ENCODE results near the gene FOXO1.
"Not testable (repeated sequence)": the region's sequence is repeated elsewhere in the genome, so short reads cannot be mapped to it uniquely, and the experiment has no call there.

FOXO1 gene

DNA sequence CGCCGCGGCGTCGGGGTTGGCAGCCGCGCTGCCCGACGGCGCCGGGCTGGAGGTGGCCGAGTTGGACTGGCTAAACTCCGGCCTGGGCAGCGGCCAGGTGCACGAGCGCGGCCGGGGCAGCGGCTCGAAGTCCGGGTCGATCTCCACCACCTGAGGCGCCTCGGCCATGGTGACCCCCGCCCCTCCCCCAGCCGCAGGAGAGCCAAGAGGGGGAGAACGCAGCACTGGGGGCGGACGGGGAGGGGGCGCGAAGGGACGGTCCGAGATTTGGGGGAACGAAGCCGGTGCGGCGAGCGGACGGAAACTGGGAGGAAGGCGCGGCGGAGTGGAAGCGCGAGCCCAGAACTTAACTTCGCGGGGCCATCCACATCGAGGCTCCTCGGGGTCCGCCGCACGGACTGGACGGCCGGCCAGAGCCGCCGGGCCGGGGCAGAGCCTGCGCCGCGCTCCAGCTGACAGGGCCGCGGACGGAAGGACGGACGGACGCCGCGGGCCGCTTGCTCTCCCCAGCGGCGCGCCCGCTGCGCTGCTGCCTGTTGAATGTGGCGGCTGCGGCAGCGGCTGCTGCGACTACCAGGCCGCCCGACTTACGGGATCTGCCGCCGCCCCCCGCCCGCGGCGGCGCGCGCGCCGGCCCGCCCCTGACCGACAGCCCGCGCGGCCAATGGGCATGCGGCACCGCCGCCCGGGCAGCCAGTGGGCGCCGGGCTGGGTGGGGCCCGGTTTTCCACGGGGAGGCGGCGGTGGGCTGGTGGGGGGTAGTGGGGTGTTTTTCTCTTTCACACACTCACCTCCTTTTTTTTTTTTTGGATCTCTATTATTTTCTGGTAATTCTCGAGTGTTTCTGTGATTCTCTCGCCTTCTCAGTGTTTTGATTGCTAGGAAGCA lies at the start of gene FOXO1:
TSS of gene FOXO1 (minus strand) at position 597 of the 888 bp plus-strand sequence. CDS start at position 168, 429 bp downstream.
- DNase-seq = peak; percentile 92

DNA sequence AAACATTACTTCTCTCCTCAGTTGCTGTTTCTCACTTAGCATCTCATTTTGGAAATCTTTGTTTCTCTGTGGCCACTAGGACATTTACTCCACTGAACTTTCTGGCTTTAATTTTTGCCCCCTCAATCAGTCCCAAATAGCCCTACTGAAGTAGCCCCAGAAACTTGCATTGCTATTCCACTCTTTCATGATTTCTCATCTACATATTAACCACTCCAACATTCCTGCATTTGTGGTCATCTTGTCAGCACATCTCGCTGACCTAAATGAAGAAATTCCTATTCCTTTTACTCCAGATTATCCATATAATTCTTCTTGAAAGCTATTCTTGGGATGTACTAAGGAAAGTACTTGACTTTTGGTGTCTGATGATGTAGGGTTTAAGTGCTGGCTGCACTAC lies 48.0 kb upstream of the FOXO1 start:
- DNase-seq = not testable (repeated sequence)

DNA sequence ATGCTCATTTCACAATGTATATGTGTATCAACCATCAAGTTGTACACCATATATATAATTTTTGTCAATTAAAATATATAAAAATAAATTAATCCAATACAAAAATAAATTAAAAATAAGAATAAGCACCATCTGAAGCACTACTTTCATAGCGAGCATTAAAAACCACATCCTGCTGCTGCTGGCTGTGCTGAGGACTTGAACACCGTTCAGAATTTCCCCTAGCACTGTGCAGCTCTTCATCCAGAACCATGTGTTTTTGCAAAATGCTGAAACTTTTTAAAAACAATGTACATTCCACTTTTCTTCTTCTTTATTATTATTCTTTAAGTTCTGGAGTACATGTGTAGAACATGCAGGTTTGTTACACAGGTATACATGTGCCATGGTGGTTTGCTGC lies 40.0 kb upstream of the FOXO1 start:
- no peak for DNase-seq

DNA sequence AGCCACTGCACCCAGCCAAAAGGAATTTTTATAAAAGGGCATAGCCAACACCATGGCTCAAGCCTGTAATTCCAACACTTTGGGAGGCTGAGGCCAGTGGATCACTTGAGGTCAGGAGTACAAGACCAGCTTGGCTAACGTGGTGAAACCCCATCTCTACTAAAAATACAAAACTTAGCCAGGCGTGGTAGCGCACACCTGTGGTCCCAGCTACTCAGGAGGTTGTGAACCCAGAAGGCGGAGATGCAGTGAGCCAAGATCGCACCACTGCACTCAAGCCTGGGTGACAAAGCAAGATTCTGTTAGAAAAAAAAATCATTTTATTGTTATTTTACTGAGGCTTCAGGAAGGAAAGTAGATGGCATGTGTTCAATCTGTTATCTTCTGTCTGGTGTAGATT lies 31.3 kb upstream of the FOXO1 start:
- DNase-seq = no peak

DNA sequence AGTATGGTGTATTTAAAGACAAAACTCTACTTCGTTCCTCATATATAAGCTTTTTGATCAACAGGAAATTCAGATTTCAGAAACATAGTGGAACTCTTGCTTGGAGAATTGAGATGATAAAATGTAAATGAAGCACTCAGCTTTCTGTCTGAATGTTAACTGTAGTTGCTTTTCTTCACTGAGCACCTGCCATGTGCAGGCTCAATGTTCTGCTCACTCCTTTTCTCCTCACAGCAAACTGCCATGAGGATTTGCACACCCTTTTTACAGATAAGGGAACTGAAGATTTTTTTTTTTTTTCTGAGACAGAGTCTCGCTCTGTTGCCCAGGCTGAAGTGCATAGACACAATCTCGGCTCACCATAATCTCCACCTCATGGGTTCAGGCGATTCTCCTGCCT lies 28.0 kb upstream of the FOXO1 start:
- DNase-seq = no peak

DNA sequence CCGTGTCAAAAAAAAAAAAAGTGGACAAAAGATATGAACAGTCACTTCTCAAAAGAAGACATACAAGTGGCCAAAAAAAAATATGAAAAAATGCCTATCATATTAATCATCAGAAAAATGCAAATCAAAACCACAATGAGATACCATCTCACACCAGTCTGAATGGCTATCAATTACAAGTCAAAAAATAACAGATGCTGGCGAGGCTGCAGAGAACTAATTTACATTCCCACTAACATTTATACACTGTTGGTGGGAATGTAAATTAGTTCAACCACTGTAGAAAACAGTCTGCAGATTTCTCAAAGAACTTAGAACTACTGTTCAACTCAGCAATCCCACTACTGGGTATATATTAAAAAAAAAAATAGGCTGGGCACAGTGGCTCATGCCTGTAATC lies 26.5 kb upstream of the FOXO1 start:
- DNase-seq = no peak

DNA sequence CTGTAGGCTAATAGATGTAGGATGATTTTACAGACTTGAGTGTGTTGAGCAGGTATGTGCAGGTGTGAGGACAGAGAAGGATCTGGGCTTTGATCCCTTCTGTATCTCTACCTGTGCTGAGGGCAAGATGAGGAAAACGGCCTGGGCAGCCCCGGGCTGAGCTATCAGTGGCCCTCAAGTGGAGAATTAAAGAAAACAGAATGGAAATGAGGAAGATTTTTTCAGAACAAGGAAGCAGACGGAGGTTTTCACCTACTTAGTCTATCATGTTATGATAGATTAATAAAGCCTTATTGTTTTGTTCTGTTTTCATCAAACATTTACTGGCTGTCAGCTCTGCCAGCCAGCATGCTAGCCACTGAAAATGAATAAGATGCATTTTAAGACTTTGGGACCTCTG lies 22.3 kb upstream of the FOXO1 start:
- DNase-seq = no peak

DNA sequence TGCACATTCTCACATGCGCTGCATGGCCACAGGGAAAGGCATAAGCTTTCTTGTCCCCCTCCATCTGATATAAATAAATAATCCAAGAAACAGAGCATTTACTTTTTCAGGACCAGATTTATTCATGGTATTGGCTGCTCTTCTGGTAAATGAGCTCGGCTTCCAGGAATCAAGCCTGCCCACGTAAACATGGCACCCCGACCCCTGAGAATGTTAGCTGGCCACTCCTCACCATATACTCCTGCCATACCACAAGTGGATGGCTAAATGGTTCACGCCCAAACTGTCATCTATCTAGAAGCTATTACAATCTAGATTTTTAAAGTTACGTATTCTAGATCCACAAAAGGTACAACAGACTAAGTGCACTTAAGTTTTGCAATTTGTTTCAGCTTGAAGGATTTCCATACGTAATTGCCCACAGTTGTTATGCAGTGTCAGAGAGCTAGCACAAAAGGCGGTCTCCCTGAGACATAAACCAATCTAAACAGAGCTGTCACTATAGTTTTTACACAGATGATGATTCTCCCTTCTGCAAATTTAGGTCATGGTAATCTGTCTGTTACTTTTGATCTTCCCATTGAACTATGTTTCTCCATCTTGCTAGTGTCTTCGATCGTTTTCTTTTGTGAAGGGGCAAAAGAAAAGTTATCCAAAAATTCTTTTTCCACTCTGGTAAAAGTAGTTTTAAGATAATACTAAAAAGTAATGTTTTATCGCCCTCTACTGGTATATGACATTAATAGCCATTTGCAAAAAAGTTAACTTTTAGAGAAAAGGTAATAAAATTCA lies 16.2 kb upstream of the FOXO1 start:
- peak; percentile 53 for DNase-seq

DNA sequence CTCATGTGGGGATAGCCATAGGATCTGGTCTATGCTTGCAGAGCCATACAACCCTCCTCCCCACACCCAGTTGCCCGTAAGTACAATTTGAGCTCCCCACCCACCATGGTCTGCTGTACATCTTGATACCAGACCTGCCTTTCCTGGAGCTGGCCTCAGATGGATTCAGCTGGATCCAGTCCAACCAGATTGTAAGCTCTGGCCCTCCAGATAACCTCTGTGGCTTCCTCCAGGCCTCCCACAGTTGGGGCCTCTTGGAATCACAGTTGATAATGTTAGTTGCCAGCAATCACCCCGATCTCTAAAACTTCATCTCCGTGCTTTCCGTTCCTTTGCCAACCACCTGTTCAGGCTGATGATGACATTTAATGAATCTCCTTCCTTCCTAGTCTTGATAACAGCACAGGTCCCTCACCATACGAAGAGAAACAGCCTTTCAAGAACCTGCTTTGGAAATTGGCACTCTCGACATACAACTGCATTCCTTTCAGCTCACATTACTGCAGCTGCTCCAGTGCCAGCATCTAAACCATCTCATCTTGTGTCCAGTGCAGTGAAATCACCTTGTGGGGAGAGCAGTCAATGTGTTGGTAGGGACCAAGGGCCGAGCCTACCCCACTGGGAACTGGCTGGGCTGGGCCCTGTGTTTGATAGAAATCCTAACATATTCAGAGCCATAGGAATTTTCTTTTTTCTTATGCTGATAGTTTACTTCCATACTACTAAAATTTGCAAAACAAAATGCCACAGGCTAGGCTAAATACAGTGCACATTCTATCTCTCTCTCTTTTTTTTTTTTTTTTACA lies 15.1 kb upstream of the FOXO1 start:
- no peak for DNase-seq

DNA sequence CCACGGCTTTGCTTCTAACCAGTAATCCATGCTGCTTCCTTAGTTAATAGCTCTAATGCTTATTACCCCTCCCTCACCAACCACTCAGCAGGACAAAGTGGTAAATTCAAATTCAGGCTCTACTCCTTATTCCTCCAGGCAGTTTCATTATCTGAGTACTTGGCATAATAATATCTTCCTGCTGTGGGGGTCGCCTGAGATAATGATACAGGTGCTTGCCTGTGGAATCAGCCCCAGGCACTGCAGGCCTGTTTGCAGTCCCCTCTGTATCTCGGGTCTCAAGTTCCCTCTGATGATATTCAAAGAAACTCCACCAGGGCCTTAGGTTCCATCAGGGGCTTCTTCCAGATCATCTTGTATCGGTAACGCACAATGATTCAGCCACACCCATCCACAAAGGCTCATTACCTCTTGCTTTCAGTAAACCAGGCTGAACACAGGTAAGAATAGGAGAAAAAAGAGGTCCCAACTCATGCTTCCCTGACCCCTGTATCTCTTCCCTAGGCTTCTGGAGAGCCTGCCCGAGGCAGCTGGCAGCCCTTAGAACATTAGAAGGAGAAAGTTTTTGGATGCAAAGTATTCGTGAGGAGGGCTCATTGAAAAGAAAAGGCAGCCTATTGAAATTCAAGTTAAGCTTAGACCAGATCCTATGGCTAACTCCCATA lies 14.3 kb upstream of the FOXO1 start:
- DNase-seq = no peak

DNA sequence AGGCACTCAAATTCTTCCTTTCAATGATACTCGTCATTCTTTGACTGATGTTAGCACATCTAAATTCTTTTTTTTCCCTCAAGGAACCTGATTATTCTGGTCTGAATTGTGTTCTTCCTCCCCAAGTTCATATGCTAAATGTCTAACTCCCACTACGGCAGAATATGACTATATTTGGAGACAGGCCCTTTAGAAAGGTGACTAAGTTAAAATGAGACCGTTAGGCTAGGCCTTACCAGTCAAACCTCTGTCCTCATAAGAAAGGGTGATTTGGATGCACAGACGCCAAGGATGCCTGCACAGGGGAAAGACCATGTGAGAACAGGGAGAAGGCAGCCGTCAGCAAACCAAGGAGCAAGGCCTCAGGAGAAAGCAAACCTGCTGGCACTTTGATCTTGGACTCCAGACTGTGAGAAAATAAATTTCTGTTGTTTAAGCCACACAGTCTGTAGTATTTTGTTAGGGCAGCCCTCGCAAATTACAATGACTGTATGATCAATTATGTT lies 13.1 kb upstream of the FOXO1 start:
- DNase-seq = no peak

DNA sequence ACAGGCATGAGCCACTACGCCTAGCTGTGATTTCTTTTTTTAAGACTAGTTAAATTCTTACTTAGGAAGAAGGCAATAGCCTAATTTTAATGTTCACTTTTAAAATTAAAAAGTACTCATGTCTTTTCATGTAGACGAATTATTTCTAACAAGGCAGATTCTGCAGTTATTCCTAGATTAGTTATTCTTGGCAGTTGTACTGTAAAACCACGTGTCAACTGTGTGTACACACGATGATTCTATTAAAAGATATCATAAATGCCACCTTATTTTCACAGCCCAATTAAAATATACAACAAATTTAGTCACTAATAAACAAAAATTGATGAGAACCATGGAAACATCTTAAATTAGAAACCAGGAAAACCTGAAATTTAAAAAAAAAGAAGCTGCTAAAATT lies 10.6 kb upstream of the FOXO1 start:
- no peak for DNase-seq

DNA sequence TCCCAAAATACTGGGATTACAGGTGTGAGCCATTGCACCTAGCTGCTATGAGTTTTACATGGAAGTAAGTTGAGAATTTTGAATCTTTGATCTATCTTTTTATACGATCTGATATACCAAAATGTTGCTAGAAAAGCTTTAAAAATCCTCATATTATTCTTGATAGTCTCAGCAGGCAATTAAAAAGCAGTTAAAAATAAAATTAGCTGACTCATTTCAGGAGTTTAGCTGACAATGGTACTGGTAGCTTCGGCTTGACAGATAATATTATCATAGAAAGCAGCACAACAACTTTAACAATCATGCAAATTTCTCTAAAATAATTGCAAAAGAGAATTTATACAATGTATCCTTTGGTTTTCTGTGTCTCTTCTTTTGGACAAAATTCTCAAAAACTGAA lies 9.6 kb upstream of the FOXO1 start:
- no peak for DNase-seq

DNA sequence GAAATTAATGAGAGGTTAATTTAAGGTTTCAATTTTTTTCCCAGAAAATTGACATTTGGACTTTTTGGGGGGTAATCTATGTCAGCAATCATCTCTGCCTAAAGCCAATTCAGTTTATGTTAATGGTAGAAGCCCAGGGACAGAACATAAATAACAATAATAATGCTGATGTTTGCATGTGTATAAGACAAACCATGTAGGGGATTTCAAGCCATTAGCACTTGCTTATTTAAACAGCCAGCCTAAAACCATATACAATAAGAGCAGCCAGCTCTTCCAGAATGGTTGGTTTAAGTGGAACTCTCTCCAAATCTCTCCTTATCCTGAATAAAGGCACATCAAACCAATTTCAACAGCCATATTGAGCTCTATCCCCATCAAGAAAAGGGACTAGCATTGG lies 7.0 kb upstream of the FOXO1 start:
- no peak for DNase-seq

DNA sequence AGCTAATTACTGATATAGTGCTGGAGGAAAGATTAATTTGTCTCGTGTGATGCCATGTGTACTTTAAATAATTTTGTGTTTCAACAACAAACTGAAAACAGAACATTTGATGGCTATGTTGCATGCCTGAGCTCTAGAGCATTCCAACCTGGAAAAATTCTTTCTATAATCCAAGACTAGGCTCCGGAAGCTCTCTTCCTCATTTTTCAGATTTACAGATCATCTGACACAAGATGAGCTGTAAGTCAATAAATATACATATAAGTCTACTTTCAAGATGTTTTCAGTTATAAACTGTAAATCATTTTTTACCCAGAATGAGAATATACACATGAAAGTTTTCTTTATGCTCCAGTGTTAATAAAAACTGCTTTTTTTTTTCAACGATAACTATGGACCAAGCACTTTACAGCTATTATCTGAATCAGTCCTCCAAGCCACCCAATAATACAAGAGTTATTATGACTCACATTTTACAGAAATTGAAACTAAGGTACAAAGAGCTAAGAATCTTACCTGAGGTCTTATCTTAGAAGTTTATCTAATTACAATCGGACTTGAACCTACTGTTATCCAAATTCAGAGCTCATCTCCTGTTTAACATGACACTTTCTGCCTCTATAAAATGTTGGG lies 6.4 kb upstream of the FOXO1 start:
- no peak for DNase-seq

DNA sequence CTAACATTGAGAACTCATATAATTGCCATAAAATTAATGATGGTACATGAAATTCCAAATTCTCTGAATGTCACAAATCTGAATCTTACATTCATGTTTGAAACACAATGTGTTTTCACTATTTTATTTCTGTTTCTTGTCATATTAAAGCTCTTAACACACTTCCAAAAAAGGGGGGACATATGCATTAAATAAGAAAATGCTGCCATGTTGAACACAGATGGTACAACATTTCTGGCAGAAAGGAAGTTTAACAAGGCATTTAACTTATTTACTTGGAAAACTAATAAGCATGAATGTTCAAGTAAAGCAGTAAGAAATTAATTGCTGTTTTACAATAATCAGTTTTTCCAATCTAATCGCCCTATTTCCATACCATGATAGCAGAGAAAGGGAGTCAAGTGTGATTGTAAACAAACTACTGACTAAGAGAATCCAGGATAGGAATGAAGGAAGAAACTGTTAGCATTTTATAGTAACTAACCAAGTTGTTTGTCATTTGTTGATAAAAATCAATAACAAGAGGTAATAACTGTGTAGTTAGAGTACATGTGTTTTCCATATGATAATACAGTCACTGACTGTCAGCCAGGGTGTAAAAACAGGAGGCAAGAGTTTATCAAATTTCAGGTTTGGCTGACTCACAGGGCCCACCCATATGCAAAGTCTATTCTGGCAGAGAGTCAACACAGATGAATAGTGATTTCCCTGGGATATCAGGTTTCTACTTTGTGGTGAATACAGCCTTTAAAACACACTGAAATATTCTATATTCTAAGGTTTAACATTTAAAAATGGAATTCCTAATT lies 5.7 kb upstream of the FOXO1 start:
- peak; percentile 22 for DNase-seq

DNA sequence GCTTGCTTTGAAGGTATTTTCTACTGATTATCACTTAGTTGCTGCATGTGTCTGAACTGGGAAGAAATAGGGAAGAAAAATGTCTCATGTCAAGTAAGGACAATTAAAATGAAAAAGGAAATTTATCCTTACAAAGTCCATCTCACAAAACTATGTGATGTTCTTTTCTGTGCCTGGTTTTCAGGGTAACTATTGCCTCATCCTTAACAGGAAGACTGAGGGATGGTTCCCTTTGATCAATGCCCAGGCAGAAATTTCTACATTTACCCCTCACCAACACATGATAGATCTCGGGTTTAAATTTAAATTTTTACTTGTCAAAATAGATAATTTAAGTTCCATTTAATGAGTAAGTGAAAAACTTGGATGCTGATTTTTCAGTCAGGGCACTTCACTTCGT lies 3.9 kb upstream of the FOXO1 start:
- no peak for DNase-seq

DNA sequence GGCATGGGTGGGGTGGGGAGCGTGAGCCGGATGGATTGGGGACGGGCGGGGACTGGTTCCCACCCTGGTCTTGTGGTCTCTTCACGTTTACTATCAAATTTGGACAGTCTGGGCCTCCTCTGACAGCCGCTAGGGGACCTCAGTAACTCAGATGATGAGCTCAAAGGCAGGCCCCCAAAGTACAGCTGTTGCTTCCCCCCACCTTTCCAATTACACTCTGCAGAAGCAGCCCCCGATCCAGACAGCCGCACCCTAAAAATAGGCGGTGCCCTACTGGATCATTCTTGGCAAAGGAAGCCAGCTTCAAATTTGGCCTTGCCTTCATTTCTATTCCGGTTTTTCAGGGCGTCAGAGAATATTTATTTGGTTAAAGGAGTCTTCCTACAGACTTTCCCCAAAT lies 1.9 kb upstream of the FOXO1 start:
- DNase-seq = peak; percentile 56

DNA sequence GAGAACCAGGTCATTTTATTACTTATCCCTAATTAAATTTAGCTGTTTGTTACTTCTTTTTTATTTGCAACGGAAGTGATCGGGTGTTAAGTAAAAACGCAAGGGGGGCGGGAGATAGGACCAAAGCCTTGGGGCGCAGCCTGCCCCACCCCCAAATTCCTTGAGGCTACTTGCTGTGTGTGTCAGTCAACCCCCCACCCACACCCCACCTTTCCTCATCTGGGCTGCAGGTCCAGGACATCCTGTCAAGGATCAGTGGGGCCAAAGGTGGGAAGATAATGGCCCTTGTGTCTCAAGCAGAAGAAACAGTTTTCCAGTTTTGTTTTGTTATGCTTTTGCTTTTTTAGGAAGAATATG lies 1.2 kb upstream of the FOXO1 start:
- DNase-seq = peak; percentile 23

DNA sequence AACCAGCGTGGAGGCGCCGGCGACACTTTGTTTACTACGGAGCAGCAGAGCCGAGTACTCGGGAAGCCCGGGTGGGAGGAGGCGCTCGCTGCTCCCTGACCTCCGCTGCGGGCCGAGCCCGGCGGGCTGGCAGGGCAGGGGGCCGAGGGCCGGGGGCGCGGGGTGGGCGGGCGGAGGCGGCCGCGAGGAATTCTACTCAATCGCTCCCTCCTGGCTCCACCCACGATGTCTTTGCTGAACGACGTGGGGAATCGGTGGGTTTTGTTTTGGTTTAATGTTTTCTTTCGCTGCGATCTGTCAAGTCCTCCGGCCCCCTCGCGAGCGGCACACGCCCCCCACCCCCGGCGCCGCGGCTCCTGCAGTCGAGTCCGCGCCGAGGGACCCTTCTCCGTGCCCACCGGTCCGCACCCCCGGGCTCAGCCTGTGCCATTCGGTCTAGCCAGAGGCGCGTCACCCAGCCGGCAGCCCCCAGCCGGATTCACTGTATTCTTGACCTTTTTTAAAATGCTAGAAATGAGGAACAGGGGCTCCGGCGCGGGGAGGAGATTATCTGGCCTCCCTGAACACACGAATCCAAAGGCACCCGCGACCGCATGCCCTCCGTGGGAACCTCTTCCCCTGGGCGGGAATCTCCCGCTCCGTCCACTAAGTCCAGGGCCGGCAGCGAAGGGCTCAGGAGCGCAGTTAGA lies 636 bp upstream of the FOXO1 start:
- no peak for DNase-seq
